Right lobe of liver (tissue), 4 donors: ENCODE results near the gene MRPL57.

ENCODE experiments used
- CTCF ChIP-seq, 4 donors: fragments of 200-600 bp in 3 of 4; fragments of 450-650 bp in 1 of 4; IDR thresholded peaks; one replicate each; pipeline versions ENCODE4 v1.5.1 to v1.8.0; 2016 to 2022; ENCODE audit warnings: antibody characterized with exemption in 4 of 4, mild to moderate bottlenecking in 2 of 4
- POLR2A ChIP-seq: fragments of 450-650 bp; IDR thresholded peaks from one replicate; pipeline ENCODE4 v1.6.1; 2017; ENCODE audit warnings: antibody characterized with exemption, mild to moderate bottlenecking
- donor health status: DM: no; HTN: no; CAD: no.
- donor health status: DM: no; HTN: no; CAD: no.
- donor health status: DM: no; HTN: yes; CAD: no.

GRCh38 chr13:21219036-21219381, 42.6 kb downstream of the MRPL57 start:
- TF ChIP-seq CTCF (IDR thresholded peaks at IDR 0.05) (no peak), POLR2A (no peak)
